Rectal smooth muscle tissue (tissue), 1 donor: Measurements from ENCODE around the gene KRT84.
"Not testable (repeated sequence)": the region's sequence is repeated elsewhere in the genome, so short reads cannot be mapped to it uniquely, and the experiment has no call there.

Experiments
- H3K27ac ChIP-seq: one replicate; pipeline ENCODE4 v1.7.0; 2013; ENCODE audit warnings: low read depth, low read length, inconsistent platforms
- H3K27me3 ChIP-seq: one replicate; pipeline ENCODE4 v1.7.0; 2013; ENCODE audit warnings: low read length; ENCODE audit not compliant: control insufficient read depth, insufficient read depth
- H3K36me3 ChIP-seq: one replicate; pipeline ENCODE4 v1.7.0; 2013; ENCODE audit warnings: low read length; ENCODE audit not compliant: control insufficient read depth, insufficient read depth
- H3K4me1 ChIP-seq: one replicate; pipeline ENCODE4 v1.7.0; 2013; ENCODE audit warnings: low read length; ENCODE audit not compliant: control insufficient read depth, insufficient read depth
- H3K4me3 ChIP-seq: one replicate; pipeline ENCODE4 v1.7.0; 2013; ENCODE audit warnings: low read length
- H3K9ac ChIP-seq: one replicate; pipeline ENCODE4 v1.7.0; 2013; ENCODE audit warnings: low read length

The KRT84 gene

DNA sequence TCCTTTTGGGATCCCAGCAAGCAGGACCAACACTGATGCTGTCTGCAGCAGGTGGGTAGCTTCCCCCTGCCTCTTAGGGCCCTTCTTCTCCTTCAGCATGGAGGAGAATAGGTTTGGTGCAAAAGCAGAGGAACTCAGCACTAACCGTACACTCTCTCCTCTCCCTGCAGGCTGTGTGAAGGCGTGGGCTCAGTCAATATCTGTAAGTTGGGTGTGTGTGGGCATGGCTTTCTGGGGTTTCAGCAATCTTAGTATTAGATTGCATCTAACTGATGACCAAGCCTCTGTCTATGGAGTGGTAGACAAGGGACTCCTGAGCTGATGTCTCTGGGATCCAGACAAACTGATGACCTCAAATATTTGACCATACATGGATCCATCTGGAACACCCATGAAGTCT lies 32.5 kb downstream of the KRT84 start:
- no peaks in the 10 kb centered on the region for H3K4me1 ChIP-seq
- no peak overlapping the region for H3K4me3 ChIP-seq
- H3K27ac ChIP-seq, result no peak overlapping the region
- no peak overlapping the region for H3K9ac ChIP-seq
- no peaks in the 10 kb centered on the region for H3K27me3 ChIP-seq
- no peaks in the 10 kb centered on the region for H3K36me3 ChIP-seq

DNA sequence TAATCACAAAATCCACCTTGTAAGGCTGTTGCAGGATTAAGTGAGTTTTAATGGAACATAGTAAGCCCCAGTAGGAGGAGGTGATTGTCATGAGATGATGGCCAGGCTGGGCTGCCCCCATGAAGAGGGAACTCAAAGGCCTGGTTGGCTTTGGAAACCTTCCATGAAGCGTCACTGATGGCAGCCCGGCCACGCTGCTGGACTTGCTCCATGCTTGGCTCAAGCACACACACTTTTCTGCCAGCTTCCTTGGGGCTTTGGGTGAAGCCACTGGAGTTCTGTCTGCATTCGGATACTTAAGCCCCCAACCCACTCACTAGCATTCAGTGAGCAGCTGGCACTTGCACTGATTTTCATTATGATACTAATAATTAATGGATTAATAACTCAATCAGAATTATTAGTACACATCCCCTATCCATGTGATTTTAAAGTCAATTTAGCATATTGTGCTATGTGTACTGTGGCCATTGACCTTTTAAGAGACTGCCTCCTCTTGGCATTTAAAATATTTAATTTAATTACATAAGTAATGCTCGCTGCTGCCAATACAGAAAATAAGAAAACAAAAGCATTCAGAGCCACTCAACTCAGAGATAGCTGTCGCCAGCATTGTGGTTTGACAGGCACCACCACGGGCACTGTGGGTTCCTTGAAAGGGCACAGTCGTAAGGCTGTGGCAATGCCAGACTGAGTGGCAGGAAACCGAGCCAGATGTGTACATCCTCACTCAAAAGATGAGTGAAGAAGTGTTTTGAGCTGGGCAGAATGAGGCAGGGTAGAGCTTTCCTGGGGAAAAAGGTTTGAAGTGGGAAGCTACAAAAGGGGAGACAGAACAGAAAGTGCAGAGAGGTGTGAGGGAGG lies 34.0 kb downstream of the KRT84 start:
- no peaks in the 10 kb centered on the region for H3K4me1 ChIP-seq
- H3K36me3 ChIP-seq, result no peaks in the 10 kb centered on the region
- no peak overlapping the region for H3K27ac ChIP-seq
- no peak overlapping the region for H3K4me3 ChIP-seq
- no peaks in the 10 kb centered on the region for H3K27me3 ChIP-seq
- no peak overlapping the region for H3K9ac ChIP-seq

DNA sequence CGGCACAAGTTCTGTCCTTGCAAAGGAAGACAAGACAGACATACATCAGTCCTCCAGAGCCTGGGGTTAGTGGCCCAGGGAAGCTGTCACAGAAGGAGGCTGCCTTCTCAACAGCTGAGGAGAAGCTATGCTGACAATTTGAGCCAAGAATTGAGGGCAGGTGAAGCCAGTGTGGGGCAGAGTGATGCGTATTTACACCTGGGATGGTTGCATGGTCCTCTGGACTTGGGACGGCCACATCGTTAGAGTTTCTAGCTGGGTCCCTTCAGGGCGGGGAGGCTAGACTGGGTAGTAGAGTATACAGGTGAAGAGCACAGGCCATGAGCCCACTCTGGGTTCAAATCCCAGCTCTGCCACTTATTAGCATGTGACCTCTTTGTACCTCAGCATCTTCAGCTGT lies 34.7 kb downstream of the KRT84 start:
- Histone ChIP-seq H3K4me1 (no peaks in the 10 kb centered on the region), H3K27ac (no peak overlapping the region), H3K36me3 (no peaks in the 10 kb centered on the region), H3K27me3 (no peaks in the 10 kb centered on the region), H3K9ac (no peak overlapping the region), H3K4me3 (no peak overlapping the region)

DNA sequence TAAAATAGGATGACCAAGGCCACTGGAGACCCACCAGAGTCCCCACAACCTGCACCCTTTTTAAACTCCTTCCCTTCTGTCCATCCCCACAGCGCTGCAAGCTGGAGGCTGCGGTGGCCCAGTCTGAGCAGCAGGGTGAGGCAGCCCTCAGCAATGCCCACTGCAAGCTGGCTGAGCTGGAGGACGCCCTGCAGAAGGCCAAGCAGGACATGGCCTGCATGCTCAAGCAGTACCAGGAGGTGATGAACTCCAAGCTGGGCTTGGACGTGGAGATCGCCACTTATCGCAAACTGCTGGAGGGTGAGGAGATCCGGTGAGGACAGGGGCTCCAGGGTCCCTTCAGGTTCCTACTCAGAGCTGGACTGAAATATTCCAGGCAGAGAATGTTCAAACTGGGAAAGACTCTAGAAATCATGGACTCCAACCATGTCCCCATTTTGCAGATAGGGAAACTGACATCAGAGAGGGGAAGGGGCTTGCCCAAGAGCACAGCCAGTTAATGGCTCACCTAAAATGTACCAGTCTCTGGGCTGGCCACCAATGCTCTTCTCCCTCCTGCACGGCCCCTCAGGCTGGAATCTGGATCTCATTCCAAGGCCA lies 35.3 kb downstream of the KRT84 start:
- Histone ChIP-seq H3K36me3 (no peaks in the 10 kb centered on the region), H3K4me1 (no peaks in the 10 kb centered on the region), H3K4me3 (no peak overlapping the region), H3K27me3 (no peaks in the 10 kb centered on the region), H3K9ac (no peak overlapping the region), H3K27ac (no peak overlapping the region)

DNA sequence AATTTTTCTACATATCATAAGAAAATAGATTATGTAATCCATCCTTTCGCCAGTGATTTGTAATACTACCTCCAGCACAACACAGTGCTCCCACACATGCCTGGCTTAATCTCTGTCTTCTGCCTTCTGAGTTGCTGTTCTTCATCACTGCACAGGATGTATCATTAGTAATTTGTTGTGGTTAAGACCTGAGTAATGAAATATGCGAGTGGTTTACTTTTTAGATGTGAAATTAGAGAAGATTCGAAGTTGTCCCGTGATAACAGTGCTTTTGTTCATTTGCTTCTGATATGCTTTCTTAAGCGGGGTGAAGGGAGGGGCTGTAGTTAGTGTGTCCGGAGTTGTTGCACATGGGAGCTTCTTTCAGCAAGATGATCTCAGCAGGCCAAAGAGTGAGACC lies 36.3 kb downstream of the KRT84 start:
- no peaks in the 10 kb centered on the region for H3K27me3 ChIP-seq
- H3K27ac ChIP-seq, result no peak overlapping the region
- H3K4me3 ChIP-seq, result no peak overlapping the region
- H3K4me1 ChIP-seq, result no peaks in the 10 kb centered on the region
- no peak overlapping the region for H3K9ac ChIP-seq
- H3K36me3 ChIP-seq, result no peaks in the 10 kb centered on the region

DNA sequence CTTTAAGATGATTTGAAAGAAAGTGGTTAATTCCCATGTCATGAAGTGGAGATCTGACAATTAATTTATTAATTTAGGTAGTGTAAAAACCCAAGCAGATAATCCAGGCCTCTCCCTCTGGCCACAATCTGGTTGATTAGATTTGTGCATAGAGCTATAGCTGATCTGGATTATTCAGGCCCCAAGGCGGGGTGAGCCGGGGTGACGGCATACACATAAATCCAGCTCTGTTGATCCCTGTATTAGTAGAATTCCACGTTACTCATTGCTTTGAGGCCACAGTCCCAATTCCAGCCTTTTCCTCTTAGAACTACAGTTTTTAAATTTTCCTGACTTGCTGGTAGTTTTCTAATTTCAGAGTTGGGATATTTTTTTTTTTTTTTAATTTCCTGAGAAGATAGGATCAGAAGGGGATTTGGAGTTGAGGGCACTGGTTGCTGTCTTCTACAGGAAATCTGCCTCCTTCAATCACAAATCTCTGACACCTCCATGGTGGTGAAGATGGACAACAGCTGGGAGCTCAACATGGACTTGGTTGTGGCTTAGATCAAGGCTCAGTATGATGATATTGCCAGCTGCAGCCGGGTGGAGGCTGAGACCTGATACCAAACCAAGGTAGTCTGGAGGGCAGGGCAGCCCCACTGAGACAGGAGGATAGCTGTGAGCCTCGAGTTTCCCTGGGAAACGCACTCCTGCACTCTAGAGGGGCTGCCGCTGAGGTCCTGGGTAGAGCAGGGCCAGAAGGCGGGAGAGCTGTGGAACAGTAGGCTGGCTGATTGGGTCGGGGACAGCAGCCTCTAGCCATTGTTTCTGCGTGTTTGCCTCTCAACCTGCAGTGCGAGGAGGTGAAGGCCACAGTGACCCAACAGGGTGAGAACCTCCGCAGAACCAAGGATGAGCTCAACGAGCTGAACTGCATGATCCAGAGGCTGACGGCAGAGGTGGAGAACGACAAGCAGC lies 37.6 kb downstream of the KRT84 start:
- Histone ChIP-seq H3K36me3 (no peaks in the 10 kb centered on the region), H3K4me3 (no peak overlapping the region), H3K27me3 (no peaks in the 10 kb centered on the region), H3K9ac (no peak overlapping the region), H3K27ac (no peak overlapping the region), H3K4me1 (no peaks in the 10 kb centered on the region)

DNA sequence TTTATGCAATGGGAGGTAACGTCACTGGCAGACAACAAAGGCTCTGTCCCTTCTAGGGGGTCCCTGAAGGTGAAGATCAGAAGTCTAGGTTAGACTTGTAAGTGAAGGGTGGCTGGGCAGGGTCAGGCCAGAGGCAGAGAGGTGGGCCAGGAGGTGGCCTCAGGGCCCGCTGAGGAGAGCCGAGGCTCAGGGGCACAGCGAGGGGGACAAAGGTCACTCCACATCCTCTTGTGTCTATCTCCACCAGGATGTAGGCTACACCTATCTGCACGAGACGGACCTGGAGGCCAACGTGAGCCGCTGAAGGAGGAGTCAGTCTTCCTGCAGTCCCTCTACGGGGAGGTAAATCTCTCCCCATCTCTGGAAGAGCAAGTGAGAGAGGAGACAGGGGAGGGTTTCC lies 38.4 kb downstream of the KRT84 start:
- Histone ChIP-seq H3K4me1 (no peaks in the 10 kb centered on the region), H3K27ac (no peak overlapping the region), H3K36me3 (no peaks in the 10 kb centered on the region), H3K9ac (no peak overlapping the region), H3K4me3 (no peak overlapping the region), H3K27me3 (no peaks in the 10 kb centered on the region)

DNA sequence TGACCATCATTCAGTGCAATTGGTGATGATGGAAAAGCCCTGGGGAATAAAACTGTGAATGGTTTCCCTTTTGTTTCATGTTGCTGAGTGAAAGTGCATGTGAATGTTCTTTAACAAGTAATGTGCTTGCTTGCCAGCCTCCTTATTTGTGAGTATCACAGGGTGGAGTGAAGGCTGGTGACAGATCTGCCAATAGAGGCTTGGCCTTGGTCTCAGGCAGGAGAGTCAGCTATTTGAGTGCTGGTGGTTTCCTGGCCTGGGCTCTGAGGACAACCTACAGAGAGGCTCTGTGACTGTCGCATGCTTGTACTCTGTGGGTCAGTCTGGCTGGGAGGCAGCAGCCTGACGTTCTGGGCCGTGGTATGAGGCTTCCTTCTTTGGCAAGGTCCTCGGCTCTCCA lies 38.9 kb downstream of the KRT84 start:
- no peak overlapping the region for H3K4me3 ChIP-seq
- H3K27me3 ChIP-seq, result no peaks in the 10 kb centered on the region
- no peaks in the 10 kb centered on the region for H3K4me1 ChIP-seq
- H3K9ac ChIP-seq, result no peak overlapping the region
- H3K36me3 ChIP-seq, result no peaks in the 10 kb centered on the region
- H3K27ac ChIP-seq, result no peak overlapping the region

DNA sequence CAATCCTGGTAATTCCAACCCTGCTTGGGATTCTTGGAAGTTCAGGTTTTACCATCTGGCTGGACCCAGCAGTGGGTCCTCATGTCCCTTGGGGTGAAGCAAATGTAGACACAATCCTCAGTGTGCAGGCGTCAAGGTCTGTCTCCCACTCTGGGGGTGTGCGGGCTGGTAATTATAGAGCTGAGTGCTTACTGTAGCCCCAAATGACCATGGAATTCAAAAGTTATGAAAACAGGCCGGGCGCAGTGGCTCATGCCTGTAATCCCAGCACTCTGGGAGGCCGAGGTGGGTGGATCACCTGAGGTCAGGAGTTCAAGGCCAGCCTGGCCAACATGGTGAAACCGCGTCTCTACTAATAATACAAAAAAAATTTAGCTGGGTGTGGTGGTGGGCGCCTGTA lies 40.4 kb downstream of the KRT84 start:
- H3K27ac ChIP-seq, result not testable (repeated sequence)

DNA sequence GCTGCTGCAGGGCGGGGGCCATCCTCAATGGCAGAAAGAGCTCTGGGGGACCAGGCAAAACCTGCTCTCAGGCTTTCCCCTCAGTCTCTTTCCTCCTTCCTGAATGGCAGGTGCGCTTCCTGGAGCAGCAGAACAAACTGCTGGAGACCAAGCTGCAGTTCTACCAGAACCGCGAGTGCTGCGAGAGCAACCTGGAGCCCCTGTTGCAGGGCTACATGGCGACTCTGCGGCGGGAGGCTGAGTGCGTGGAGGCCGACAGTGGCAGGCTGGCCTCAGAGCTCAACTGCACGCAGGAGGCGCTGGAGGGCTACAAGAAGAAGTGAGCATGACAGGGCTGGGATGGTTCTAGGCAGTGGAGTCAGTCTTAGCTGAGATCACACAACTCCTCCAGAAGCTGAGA lies 41.3 kb downstream of the KRT84 start:
- no peak overlapping the region for H3K4me3 ChIP-seq
- H3K36me3 ChIP-seq, result no peaks in the 10 kb centered on the region
- H3K27me3 ChIP-seq, result no peaks in the 10 kb centered on the region
- H3K9ac ChIP-seq, result no peak overlapping the region
- no peak overlapping the region for H3K27ac ChIP-seq
- H3K4me1 ChIP-seq, result no peaks in the 10 kb centered on the region

More for the DNA sequence above, 40.4 kb downstream of the KRT84 start:
- not testable (repeated sequence) for H3K4me3 ChIP-seq, H3K27me3 ChIP-seq, H3K9ac ChIP-seq, H3K36me3 ChIP-seq, H3K4me1 ChIP-seq

DNA sequence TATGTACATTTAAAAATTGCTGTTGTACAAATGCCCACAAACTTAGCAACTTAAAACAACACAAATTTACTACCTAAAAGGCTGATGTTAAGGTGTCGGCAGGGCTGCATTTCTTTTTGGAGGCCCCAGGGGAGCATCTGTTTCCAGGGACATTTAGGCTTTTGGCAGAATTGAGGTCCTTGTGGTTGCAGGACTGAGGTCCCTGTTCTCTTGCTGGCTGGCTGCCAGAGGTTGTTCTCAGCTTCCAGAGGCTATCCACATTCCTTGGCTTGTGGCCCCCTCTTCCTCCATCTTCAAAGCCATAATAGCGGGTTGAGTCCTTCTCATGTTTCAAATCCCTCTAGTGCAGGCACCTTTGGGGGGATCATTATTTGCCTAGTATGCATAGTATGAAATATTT lies 41.9 kb downstream of the KRT84 start:
- H3K27ac ChIP-seq, result no peak overlapping the region
- H3K27me3 ChIP-seq, result no peaks in the 10 kb centered on the region
- no peaks in the 10 kb centered on the region for H3K36me3 ChIP-seq
- no peaks in the 10 kb centered on the region for H3K4me1 ChIP-seq
- no peak overlapping the region for H3K9ac ChIP-seq
- H3K4me3 ChIP-seq, result no peak overlapping the region

DNA sequence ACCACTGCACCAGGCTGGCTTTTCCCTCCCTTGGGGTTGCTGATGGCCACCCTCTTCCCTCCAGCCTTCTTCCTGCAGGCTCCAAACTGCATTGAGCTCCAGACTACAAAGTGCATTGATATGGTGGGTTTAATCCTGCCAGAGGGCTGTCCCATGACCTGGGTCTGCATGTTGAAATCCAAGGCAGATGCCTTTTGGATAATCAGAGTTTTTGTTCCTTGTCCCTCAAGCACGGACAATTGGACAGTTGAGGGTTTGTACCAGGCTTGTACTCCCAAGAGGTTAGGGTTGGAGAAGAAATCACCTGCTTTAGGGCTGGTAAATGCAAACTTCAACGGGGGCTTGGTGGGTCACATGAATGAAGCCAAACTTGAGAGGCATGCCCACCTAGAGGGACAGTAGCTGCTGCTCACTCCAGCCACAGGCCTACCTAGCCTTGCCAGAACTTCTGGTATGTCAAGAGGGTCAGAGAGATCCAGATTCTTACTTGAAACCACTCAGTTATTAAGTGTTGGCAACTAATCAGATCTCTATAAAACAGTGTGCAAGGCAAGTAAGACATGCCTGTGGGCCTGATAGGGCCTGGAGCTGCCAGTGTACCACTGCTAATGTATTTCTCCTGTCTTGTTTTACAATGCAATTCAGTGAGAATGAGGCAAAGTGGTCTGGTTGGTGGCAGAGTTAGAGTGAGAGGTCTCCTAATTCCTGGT lies 42.5 kb downstream of the KRT84 start:
- H3K4me1 ChIP-seq, result no peaks in the 10 kb centered on the region
- H3K9ac ChIP-seq, result no peak overlapping the region
- no peak overlapping the region for H3K27ac ChIP-seq
- no peaks in the 10 kb centered on the region for H3K36me3 ChIP-seq
- H3K4me3 ChIP-seq, result no peak overlapping the region
- H3K27me3 ChIP-seq, result no peaks in the 10 kb centered on the region
